Neural crest cell (in vitro differentiated cells): ENCODE measurements around the gene CHPF2. TPM values are rescaled to one million over a fixed set of nuclear protein-coding genes. Genes with fewer than 3 reads are reported as not detected.

Experiments used
- DNase-seq: peaks from one replicate; pipeline ENCODE4 v3.0.0; 2021; ENCODE audit warnings: low read depth, mixed read lengths, low spot score
- H3K27ac Mint-ChIP-seq: one replicate; pipeline ENCODE4 v1.8.0; 2021; ENCODE audit warnings: mild to moderate bottlenecking, mixed read lengths; ENCODE audit not compliant: unreplicated experiment
- H3K27me3 Mint-ChIP-seq: 2 replicates; pipeline ENCODE4 v1.8.0; 2021; ENCODE audit warnings: low read depth, mild to moderate bottlenecking, mixed read lengths
- H3K36me3 Mint-ChIP-seq: 2 replicates; pipeline ENCODE4 v1.8.0; 2021; ENCODE audit warnings: low read depth, mild to moderate bottlenecking, mixed read lengths
- H3K4me1 Mint-ChIP-seq: 2 replicates; pipeline ENCODE4 v1.8.0; 2021; ENCODE audit warnings: mixed read lengths
- H3K4me3 Mint-ChIP-seq: one replicate; pipeline ENCODE4 v1.8.0; 2021; ENCODE audit warnings: mild to moderate bottlenecking, mixed read lengths
- H3K9me3 Mint-ChIP-seq: 2 replicates; pipeline ENCODE4 v1.8.0; 2021; ENCODE audit warnings: mixed read lengths
- total RNA-seq: library from RNA; stranded (reverse); gene quantifications from 2 replicates; pipeline ENCODE4 v1.2.1, GENCODE V29; 2021
- TF ChIP-seq, protein P1 (sequence below): fragments of 200-600 bp; sonication (generic); conservative IDR thresholded peaks from 2 replicates; pipeline ENCODE4 v1.5.0; 2021; ENCODE audit warnings: antibody characterized with exemption, mild to moderate bottlenecking

CHPF2 gene
- total RNA-seq, 1 donor from 2014 or later, result 34.1 TPM

GRCh38 chr7:151240942-151241754 is 8.9 kb downstream of the CHPF2 start:
- Mint-ChIP-seq H3K9me3 (no peaks in the 10 kb centered on the region), H3K4me1 (peaks cover 28% of the 10 kb centered on the region), H3K27ac (no peak overlapping the region), H3K27me3 (peaks cover 7% of the 10 kb centered on the region), H3K4me3 (peak overlapping the region; percentile 44), H3K36me3 (peaks cover 4% of the 10 kb centered on the region)
- TF ChIP-seq, protein P1, sequence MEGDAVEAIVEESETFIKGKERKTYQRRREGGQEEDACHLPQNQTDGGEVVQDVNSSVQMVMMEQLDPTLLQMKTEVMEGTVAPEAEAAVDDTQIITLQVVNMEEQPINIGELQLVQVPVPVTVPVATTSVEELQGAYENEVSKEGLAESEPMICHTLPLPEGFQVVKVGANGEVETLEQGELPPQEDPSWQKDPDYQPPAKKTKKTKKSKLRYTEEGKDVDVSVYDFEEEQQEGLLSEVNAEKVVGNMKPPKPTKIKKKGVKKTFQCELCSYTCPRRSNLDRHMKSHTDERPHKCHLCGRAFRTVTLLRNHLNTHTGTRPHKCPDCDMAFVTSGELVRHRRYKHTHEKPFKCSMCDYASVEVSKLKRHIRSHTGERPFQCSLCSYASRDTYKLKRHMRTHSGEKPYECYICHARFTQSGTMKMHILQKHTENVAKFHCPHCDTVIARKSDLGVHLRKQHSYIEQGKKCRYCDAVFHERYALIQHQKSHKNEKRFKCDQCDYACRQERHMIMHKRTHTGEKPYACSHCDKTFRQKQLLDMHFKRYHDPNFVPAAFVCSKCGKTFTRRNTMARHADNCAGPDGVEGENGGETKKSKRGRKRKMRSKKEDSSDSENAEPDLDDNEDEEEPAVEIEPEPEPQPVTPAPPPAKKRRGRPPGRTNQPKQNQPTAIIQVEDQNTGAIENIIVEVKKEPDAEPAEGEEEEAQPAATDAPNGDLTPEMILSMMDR, result no peak
- DNase-seq, result no peak

DNA sequence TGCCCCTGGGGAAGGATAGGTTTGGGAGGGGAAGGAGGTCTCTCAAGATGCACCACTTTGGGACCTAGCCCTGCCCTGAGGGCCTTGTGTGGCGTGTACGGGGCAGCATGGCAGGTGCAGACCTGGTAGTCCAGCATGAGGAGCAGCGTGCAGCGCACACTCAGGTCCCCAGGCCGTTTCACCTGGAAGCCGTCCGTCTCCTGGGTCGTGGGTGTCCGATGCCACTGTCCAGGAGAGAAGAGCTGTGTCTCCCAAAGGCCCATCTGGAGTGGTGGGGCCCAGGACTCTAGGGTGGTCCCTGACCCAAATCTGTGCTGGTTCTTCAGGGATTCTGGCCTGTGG is 9.4 kb downstream of the CHPF2 start:
- TF ChIP-seq, protein P1, result no peak
- no peak for DNase-seq
- Mint-ChIP-seq H3K36me3 (peaks cover 3% of the 10 kb centered on the region), H3K9me3 (no peaks in the 10 kb centered on the region), H3K4me1 (peaks cover 34% of the 10 kb centered on the region), H3K4me3 (no peak overlapping the region), H3K27me3 (peaks cover 7% of the 10 kb centered on the region), H3K27ac (no peak overlapping the region)

DNA sequence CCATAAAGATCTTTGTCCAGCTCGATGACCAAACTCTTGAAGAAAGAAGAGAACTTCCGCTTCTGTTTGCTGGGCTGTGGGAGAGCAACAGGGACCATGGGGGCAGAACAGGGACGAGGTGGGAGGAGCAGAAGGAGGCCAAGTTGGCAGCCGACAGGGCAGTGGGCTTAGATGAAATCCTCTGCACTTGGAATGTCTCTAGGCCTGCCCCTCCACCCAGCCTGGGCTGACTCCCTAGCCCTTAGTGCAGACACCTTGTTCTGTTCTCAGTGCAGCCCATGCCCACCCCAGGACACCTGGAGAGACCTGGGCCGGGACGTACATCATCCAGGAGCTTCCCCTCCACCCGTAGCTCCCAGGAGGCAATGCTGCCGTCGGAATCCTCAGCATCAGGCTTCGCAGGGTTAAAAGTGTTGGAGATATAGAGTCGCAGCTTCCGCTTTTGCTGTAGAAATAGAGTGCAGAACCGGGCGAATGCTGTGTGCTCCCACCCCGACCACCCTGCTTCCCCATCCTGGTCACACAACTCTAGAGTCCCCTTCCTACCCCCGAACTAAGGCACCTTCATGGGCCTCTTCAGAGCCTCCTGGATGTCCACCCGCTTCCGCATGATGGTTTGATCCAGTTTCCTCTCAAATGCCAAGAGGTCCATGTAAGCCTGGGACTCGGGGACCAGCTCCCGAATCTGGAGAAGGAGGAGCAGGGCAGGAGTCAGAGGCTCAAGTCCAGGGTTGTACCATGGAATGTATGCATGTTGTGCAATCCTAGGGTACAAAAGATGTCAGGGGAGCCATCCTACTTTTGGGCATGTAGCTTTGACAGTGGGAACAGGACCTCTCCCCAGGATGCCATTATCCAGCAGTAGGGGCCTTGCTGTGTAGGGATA is 10.1 kb downstream of the CHPF2 start:
- DNase-seq, result no peak
- no peak overlapping the region for H3K27ac Mint-ChIP-seq
- H3K36me3 Mint-ChIP-seq, result no peaks in the 10 kb centered on the region
- H3K27me3 Mint-ChIP-seq, result peaks cover 7% of the 10 kb centered on the region
- peaks cover 39% of the 10 kb centered on the region for H3K4me1 Mint-ChIP-seq
- peak overlapping the region; percentile 73 for H3K4me3 Mint-ChIP-seq
- no peaks in the 10 kb centered on the region for H3K9me3 Mint-ChIP-seq
- TF ChIP-seq, protein P1, result no peak

DNA sequence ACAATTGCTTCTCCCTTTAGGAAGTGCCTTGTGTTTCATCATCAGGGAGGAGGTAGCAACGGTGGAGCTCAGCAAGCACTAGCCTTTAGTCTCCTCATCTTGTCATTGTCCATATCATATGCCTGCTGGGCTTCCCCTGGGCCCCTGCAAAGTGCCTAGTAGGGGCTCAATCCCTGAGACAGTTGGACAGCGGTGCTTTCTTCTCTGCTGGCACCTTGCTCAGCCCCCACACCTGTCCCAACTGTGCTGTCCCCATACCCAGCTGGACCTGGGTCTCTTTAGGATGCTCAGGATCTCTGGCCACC is 10.7 kb downstream of the CHPF2 start:
- Mint-ChIP-seq H3K27ac (no peak overlapping the region), H3K4me1 (peaks cover 44% of the 10 kb centered on the region), H3K27me3 (peaks cover 7% of the 10 kb centered on the region), H3K36me3 (no peaks in the 10 kb centered on the region), H3K4me3 (peak overlapping the region; percentile 73), H3K9me3 (no peaks in the 10 kb centered on the region)
- TF ChIP-seq, protein P1, result no peak
- no peak for DNase-seq

- H3K4me3 Mint-ChIP-seq, result peak overlapping the region; percentile 75
- TF ChIP-seq, protein P1, result no peak
- H3K27ac Mint-ChIP-seq, result peak overlapping the region; percentile 57
- H3K4me1 Mint-ChIP-seq, result peaks cover 49% of the 10 kb centered on the region
- peaks cover 7% of the 10 kb centered on the region for H3K27me3 Mint-ChIP-seq
- H3K36me3 Mint-ChIP-seq, result no peaks in the 10 kb centered on the region
- no peaks in the 10 kb centered on the region for H3K9me3 Mint-ChIP-seq
- DNase-seq, result no peak
Observed at GRCh38 chr7:151243408-151244195, 11.3 kb downstream of the CHPF2 start.
